GM21825 (cell line): Measurements from ENCODE around the gene SLC24A2.
"Not testable (repeated sequence)": the region's sequence is repeated elsewhere in the genome, so short reads cannot be mapped to it uniquely, and the experiment has no call there.

ENCODE experiments used
- ATAC-seq: cut with Tn5 transposase; IDR thresholded peaks from one replicate; pipeline ENCODE4 v1.9.1; 2021; ENCODE audit warnings: mild to moderate bottlenecking, moderate library complexity; ENCODE audit not compliant: unreplicated experiment

Gene SLC24A2

GRCh38 chr9:19788614-19789271 is at the start of gene SLC24A2:
Gene SLC24A2, minus strand, starts transcription at chr9:19789037.
- no peak for ATAC-seq

- not testable (repeated sequence) for ATAC-seq
These were observed 44.5 kb upstream of the SLC24A2 start for GRCh38 chr9:19833331-19833730.

- no peak for ATAC-seq
These were observed 42.0 kb upstream of the SLC24A2 start for GRCh38 chr9:19830796-19831195.

GRCh38 chr9:19828576-19829109 is 39.8 kb upstream of the SLC24A2 start:
- no peak for ATAC-seq

GRCh38 chr9:19816769-19817168 is 27.9 kb upstream of the SLC24A2 start:
- ATAC-seq: no peak

- ATAC-seq: no peak
These were observed 23.4 kb upstream of the SLC24A2 start for GRCh38 chr9:19812194-19812593.

GRCh38 chr9:19809422-19810269 is 20.8 kb upstream of the SLC24A2 start:
- ATAC-seq: no peak

GRCh38 chr9:19807182-19807892 is 18.5 kb upstream of the SLC24A2 start:
- no peak for ATAC-seq

GRCh38 chr9:19804431-19804830 is 15.6 kb upstream of the SLC24A2 start:
- no peak for ATAC-seq

- ATAC-seq: no peak
These were observed 12.0 kb upstream of the SLC24A2 start for GRCh38 chr9:19800884-19801283.

- no peak for ATAC-seq
These were observed 10.9 kb upstream of the SLC24A2 start for GRCh38 chr9:19799784-19800183.

GRCh38 chr9:19788152-19788551 is 685 bp downstream of the SLC24A2 start:
- no peak for ATAC-seq

GRCh38 chr9:19787672-19788071 is 1.2 kb downstream of the SLC24A2 start:
- ATAC-seq: no peak

GRCh38 chr9:19785230-19785629 is 3.6 kb downstream of the SLC24A2 start:
- ATAC-seq: no peak

GRCh38 chr9:19784136-19784535 is 4.7 kb downstream of the SLC24A2 start:
- no peak for ATAC-seq

GRCh38 chr9:19783500-19783899 is 5.3 kb downstream of the SLC24A2 start:
- ATAC-seq: no peak

GRCh38 chr9:19782005-19782404 is 6.8 kb downstream of the SLC24A2 start:
- ATAC-seq: no peak

- ATAC-seq: no peak
These were observed 7.6 kb downstream of the SLC24A2 start for GRCh38 chr9:19781240-19781639.

GRCh38 chr9:19771446-19771845 is 17.4 kb downstream of the SLC24A2 start:
- ATAC-seq: no peak

GRCh38 chr9:19770973-19771372 is 17.9 kb downstream of the SLC24A2 start:
- ATAC-seq: no peak

GRCh38 chr9:19769213-19769612 is 19.6 kb downstream of the SLC24A2 start:
- ATAC-seq: no peak
